ENCODE results near the gene ZMIZ1.

ZMIZ1 gene

DNA sequence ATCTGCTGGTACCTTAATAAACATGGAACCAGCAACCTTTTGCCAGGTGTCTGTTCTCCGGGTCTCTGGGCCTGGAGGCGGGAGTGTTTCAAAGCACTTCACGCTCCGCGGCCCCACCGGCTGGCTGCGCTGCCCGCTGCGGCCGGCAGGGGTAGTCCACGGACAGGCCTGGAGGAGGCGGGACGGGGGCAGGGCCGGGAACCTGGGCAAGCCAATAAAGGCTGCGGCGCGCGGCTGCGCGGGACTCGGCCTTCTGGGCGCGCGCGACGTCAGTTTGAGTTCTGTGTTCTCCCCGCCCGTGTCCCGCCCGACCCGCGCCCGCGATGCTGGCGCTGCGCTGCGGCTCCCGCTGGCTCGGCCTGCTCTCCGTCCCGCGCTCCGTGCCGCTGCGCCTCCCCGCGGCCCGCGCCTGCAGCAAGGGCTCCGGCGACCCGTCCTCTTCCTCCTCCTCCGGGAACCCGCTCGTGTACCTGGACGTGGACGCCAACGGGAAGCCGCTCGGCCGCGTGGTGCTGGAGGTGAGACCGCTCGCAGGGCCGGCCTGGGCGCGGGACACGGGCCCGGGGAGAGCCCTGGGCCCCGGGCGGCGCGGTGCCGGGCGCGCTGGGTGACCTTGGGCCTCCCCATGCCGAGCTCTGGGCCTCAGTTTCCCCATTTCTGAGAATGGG, 278.6 kb downstream of the ZMIZ1 start, which contains the start of gene PPIF:
Gene PPIF (plus strand): TSS at position 244 of the 668 bp plus-strand sequence. CDS start 80 bp downstream, at position 324.
- Histone ChIP-seq H3K4me1 (ENCODE audit: control insufficient read depth, insufficient read depth, low read depth, low read length) (peaks cover 37% of the 10 kb centered on the region), H4K91ac (ENCODE audit: low read length) (peak within 1 kb of the TSS; percentile 90), H2BK120ac (ENCODE audit: low read depth, low read length) (peak within 1 kb of the TSS; percentile 83), H3K4me2 (ENCODE audit: low read length, poor library complexity, severe bottlenecking) (peak within 1 kb of the TSS; percentile 98), H3K9me3 (ENCODE audit: control insufficient read depth, low read length) (no peaks in the 10 kb centered on the region), H4K8ac (ENCODE audit: low read length) (peak within 1 kb of the TSS; percentile 83), H3K18ac (ENCODE audit: low read depth in 1 of 2, low read length in 2 of 2) (peak within 1 kb of the TSS; percentile 97 to 98), H3K27me3 (ENCODE audit: control insufficient read depth in 1 of 2, insufficient read depth in 1 of 2, low read length in 2 of 2) (no peaks in the 10 kb centered on the region), H3K27ac (ENCODE audit: low read length, poor library complexity, severe bottlenecking) (peak within 1 kb of the TSS; percentile 43), H2BK15ac (ENCODE audit: low read depth, poor library complexity, severe bottlenecking) (peak within 1 kb of the TSS; percentile 93), H3K14ac (ENCODE audit: low read length in 2 of 2) (peak within 1 kb of the TSS; percentile 76 to 98), H3K79me1 (replicated peaks; ENCODE audit: low read length, poor library complexity, severe bottlenecking) (peaks cover 31% of the 10 kb centered on the region), H3K9ac (ENCODE audit: low read length) (peak within 1 kb of the TSS; percentile 96), H3K4me3 (ENCODE audit: insufficient read depth in 1 of 2, low read depth in 1 of 2, low read length in 2 of 2) (peak within 1 kb of the TSS; percentile 85 to 90), H3K4ac (ENCODE audit: low read depth in 1 of 2, low read length in 2 of 2) (peak within 1 kb of the TSS; percentile 94 to 95), H2BK12ac (ENCODE audit: low read length in 2 of 2) (peak within 1 kb of the TSS; percentile 55 to 89), H3K23ac (ENCODE audit: low read length in 2 of 2) (peak within 1 kb of the TSS in 1 of 2 experiments; percentile 97), H2BK5ac (ENCODE audit: low read depth, low read length, poor library complexity, severe bottlenecking) (peak within 1 kb of the TSS; percentile 88), H2AFZ (ENCODE audit: low read depth, low read length) (peak within 1 kb of the TSS; percentile 81), H3K36me3 (ENCODE audit: control insufficient read depth in 1 of 2, insufficient read depth in 2 of 2, low read depth in 1 of 2, low read length in 2 of 2) (peaks cover 36 to 38% of the 10 kb centered on the region in 2 experiments), H2AK5ac (ENCODE audit: low read length, severe bottlenecking) (peak within 1 kb of the TSS; percentile 11)
- under 1% methylated on average over 69 of the region's 77 CpGs for WGBS
- DNase-seq = peak; percentile 93

DNA sequence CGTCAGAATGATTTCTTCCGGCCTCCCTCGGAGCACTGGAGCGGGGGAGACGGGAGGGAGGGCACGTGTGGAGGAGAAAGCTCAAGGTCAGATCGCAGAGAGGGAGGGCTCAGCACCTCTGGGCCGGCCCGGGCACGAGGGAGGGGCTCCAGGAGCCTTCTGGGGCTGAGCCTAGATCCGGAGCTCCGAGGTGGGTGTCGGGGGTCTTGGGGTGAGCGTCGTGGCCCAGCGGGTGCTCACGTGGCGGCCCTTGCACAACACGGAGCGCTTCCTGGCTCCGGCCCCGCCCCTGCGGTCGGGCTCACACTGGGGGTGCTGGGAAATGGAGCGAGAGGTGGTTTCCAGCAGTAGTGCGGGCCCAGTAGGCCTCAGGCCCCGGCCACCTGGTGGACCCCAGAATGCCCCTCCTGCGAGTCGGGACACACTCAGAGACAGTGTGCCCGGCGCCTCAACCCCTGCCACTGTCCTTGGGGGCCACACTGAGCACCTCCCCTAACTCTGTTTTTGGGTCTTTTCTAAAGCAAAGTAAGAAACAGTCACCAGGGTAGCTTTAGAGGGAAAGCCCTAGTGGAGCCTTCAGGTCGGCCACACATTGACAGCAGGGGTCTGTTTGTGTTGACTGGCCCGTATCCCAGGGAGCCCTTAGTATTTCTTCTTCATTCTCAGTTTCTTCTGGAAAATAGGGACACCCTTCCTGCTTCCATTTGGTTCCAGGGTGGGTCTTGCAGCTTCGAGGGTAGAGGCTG, 279.3 kb downstream of the ZMIZ1 start:
- Histone ChIP-seq H3K27me3 (ENCODE audit: control insufficient read depth in 1 of 2, insufficient read depth in 1 of 2, low read length in 2 of 2) (no peaks in the 10 kb centered on the region), H2AK5ac (ENCODE audit: low read length, severe bottlenecking) (peak overlapping the region; percentile 68), H3K79me1 (replicated peaks; ENCODE audit: low read length, poor library complexity, severe bottlenecking) (peaks cover 35% of the 10 kb centered on the region), H3K36me3 (ENCODE audit: control insufficient read depth in 1 of 2, insufficient read depth in 2 of 2, low read depth in 1 of 2, low read length in 2 of 2) (peaks cover 43 to 45% of the 10 kb centered on the region in 2 experiments), H3K14ac (ENCODE audit: low read length in 2 of 2) (peak overlapping the region; percentile 76 to 98), H3K23ac (ENCODE audit: low read length in 2 of 2) (peak overlapping the region in 1 of 2 experiments; percentile 97), H3K27ac (ENCODE audit: low read length, poor library complexity, severe bottlenecking) (peak overlapping the region; percentile 43), H4K8ac (ENCODE audit: low read length) (peak overlapping the region; percentile 83), H3K9me3 (ENCODE audit: control insufficient read depth, low read length) (no peaks in the 10 kb centered on the region), H2BK5ac (ENCODE audit: low read depth, low read length, poor library complexity, severe bottlenecking) (peak overlapping the region; percentile 88), H3K4me1 (ENCODE audit: control insufficient read depth, insufficient read depth, low read depth, low read length) (peaks cover 37% of the 10 kb centered on the region), H3K4me2 (ENCODE audit: low read length, poor library complexity, severe bottlenecking) (peak overlapping the region; percentile 98), H2BK12ac (ENCODE audit: low read length in 2 of 2) (peak overlapping the region in 1 of 2 experiments; percentile 55), H3K4ac (ENCODE audit: low read depth in 1 of 2, low read length in 2 of 2) (peak overlapping the region; percentile 94 to 95), H3K18ac (ENCODE audit: low read depth in 1 of 2, low read length in 2 of 2) (peak overlapping the region; percentile 97 to 98), H3K4me3 (ENCODE audit: insufficient read depth in 1 of 2, low read depth in 1 of 2, low read length in 2 of 2) (peak overlapping the region; percentile 85 to 90), H2AFZ (ENCODE audit: low read depth, low read length) (peak overlapping the region; percentile 43), H4K91ac (ENCODE audit: low read length) (peak overlapping the region; percentile 90), H3K9ac (ENCODE audit: low read length) (peak overlapping the region; percentile 96), H2BK15ac (ENCODE audit: low read depth, poor library complexity, severe bottlenecking) (peak overlapping the region; percentile 93), H2BK120ac (ENCODE audit: low read depth, low read length) (peak overlapping the region; percentile 83)
- WGBS = 8% methylated on average over 34 of the region's 34 CpGs
- DNase-seq = peak; percentile 79

DNA sequence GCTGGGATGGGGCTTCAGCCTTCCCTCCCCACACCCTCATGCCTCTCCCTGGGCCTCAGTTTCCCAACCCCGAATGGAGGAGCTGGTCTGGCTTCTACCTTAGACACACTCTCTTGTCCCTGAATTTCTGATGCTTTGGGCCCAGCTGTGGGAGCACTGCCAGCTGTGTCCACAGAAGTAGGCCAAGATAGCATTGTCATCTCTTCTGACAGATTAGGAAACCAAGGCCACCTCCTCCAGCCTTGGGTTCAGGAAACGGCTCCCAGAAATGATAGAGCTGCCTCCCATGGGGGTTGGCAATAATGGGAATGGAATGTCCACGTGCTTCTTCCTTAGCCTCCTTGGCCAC, 279.8 kb downstream of the ZMIZ1 start:
- H3K4ac ChIP-seq (ENCODE audit: low read depth in 1 of 2, low read length in 2 of 2) = peak overlapping the region in 1 of 2 experiments; percentile 70
- WGBS = 100% methylated on average over 1 of the region's 3 CpGs
- H3K79me1 ChIP-seq (replicated peaks; ENCODE audit: low read length, poor library complexity, severe bottlenecking) = peaks cover 39% of the 10 kb centered on the region
- H4K8ac ChIP-seq (ENCODE audit: low read length) = peak overlapping the region; percentile 12
- H3K36me3 ChIP-seq (ENCODE audit: control insufficient read depth in 1 of 2, insufficient read depth in 2 of 2, low read depth in 1 of 2, low read length in 2 of 2) = peaks cover 48 to 50% of the 10 kb centered on the region in 2 experiments
- H4K91ac ChIP-seq (ENCODE audit: low read length) = no peak overlapping the region
- H2AK5ac ChIP-seq (ENCODE audit: low read length, severe bottlenecking) = peak overlapping the region; percentile 68
- no peak overlapping the region for H3K27ac ChIP-seq (ENCODE audit: low read length, poor library complexity, severe bottlenecking)
- peak overlapping the region; percentile 21 for H2BK120ac ChIP-seq (ENCODE audit: low read depth, low read length)
- peak overlapping the region in 1 of 2 experiments; percentile 9 for H3K14ac ChIP-seq (ENCODE audit: low read length in 2 of 2)
- peak overlapping the region; percentile 97 to 98 for H3K18ac ChIP-seq (ENCODE audit: low read depth in 1 of 2, low read length in 2 of 2)
- no peak overlapping the region for H2AFZ ChIP-seq (ENCODE audit: low read depth, low read length)
- no peak overlapping the region for H2BK5ac ChIP-seq (ENCODE audit: low read depth, low read length, poor library complexity, severe bottlenecking)
- no peaks in the 10 kb centered on the region for H3K9me3 ChIP-seq (ENCODE audit: control insufficient read depth, low read length)
- DNase-seq = no peak
- H3K4me2 ChIP-seq (ENCODE audit: low read length, poor library complexity, severe bottlenecking) = peak overlapping the region; percentile 98
- H3K9ac ChIP-seq (ENCODE audit: low read length) = peak overlapping the region; percentile 96
- H2BK12ac ChIP-seq (ENCODE audit: low read length in 2 of 2) = no peak overlapping the region
- peaks cover 37% of the 10 kb centered on the region for H3K4me1 ChIP-seq (ENCODE audit: control insufficient read depth, insufficient read depth, low read depth, low read length)
- no peak overlapping the region for H3K23ac ChIP-seq (ENCODE audit: low read length in 2 of 2)
- H2BK15ac ChIP-seq (ENCODE audit: low read depth, poor library complexity, severe bottlenecking) = no peak overlapping the region
- no peaks in the 10 kb centered on the region for H3K27me3 ChIP-seq (ENCODE audit: control insufficient read depth in 1 of 2, insufficient read depth in 1 of 2, low read length in 2 of 2)
- peak overlapping the region in 1 of 2 experiments; percentile 90 for H3K4me3 ChIP-seq (ENCODE audit: insufficient read depth in 1 of 2, low read depth in 1 of 2, low read length in 2 of 2)

DNA sequence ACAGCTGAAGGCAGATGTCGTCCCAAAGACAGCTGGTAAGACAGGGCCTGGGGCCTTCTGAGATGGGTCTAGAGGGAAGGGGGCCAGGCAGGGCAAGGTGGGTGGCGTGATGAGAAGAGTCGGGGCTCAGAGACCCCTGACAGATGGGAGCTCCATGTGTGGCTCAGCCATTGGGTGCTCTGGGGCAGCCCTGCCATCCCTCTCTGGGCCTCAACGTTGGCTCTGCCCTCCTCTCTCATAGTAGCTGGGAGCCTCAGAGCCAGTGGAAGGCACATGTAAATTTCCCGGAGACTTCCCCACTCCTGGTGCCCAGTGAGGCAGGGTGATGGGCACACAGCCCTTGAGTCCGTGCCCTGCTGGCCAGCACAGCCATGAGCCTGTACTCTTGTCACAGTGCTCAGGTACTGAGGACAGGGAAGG, 280.3 kb downstream of the ZMIZ1 start:
- Histone ChIP-seq H3K4me3 (ENCODE audit: insufficient read depth in 1 of 2, low read depth in 1 of 2, low read length in 2 of 2) (peak overlapping the region in 1 of 2 experiments; percentile 90), H3K23ac (ENCODE audit: low read length in 2 of 2) (no peak overlapping the region)

More for the DNA sequence above, 280.3 kb downstream of the ZMIZ1 start:
- Histone ChIP-seq H3K27me3 (ENCODE audit: control insufficient read depth in 1 of 2, insufficient read depth in 1 of 2, low read length in 2 of 2) (no peaks in the 10 kb centered on the region), H2AK5ac (ENCODE audit: low read length, severe bottlenecking) (peak overlapping the region; percentile 68), H3K9me3 (ENCODE audit: control insufficient read depth, low read length) (no peaks in the 10 kb centered on the region), H2BK15ac (ENCODE audit: low read depth, poor library complexity, severe bottlenecking) (peak overlapping the region; percentile 36), H3K27ac (ENCODE audit: low read length, poor library complexity, severe bottlenecking) (no peak overlapping the region), H4K8ac (ENCODE audit: low read length) (no peak overlapping the region), H2BK12ac (ENCODE audit: low read length in 2 of 2) (no peak overlapping the region), H3K79me1 (replicated peaks; ENCODE audit: low read length, poor library complexity, severe bottlenecking) (peaks cover 42% of the 10 kb centered on the region), H3K9ac (ENCODE audit: low read length) (peak overlapping the region; percentile 96), H3K4ac (ENCODE audit: low read depth in 1 of 2, low read length in 2 of 2) (peak overlapping the region in 1 of 2 experiments; percentile 70), H3K18ac (ENCODE audit: low read depth in 1 of 2, low read length in 2 of 2) (peak overlapping the region in 1 of 2 experiments; percentile 33), H3K36me3 (ENCODE audit: control insufficient read depth in 1 of 2, insufficient read depth in 2 of 2, low read depth in 1 of 2, low read length in 2 of 2) (peaks cover 53 to 55% of the 10 kb centered on the region in 2 experiments), H3K4me2 (ENCODE audit: low read length, poor library complexity, severe bottlenecking) (peak overlapping the region; percentile 98), H3K4me1 (ENCODE audit: control insufficient read depth, insufficient read depth, low read depth, low read length) (peaks cover 37% of the 10 kb centered on the region), H2BK120ac (ENCODE audit: low read depth, low read length) (no peak overlapping the region), H4K91ac (ENCODE audit: low read length) (peak overlapping the region; percentile 40), H3K14ac (ENCODE audit: low read length in 2 of 2) (peak overlapping the region in 1 of 2 experiments; percentile 9), H2BK5ac (ENCODE audit: low read depth, low read length, poor library complexity, severe bottlenecking) (no peak overlapping the region), H2AFZ (ENCODE audit: low read depth, low read length) (no peak overlapping the region)
- no peak for DNase-seq
- 97% methylated on average over 6 of the region's 6 CpGs for WGBS

All from mesenchymal stem cell (in vitro differentiated cells and primary cell).